ENCODE data around the gene SAMD11. TPM values are rescaled to one million over a fixed set of nuclear protein-coding genes. Genes with fewer than 3 reads are reported as not detected.

SAMD11 gene
- total and polyA plus RNA-seq, 4 donors: 0.51 to 4.1 (median 1.3) TPM

DNA sequence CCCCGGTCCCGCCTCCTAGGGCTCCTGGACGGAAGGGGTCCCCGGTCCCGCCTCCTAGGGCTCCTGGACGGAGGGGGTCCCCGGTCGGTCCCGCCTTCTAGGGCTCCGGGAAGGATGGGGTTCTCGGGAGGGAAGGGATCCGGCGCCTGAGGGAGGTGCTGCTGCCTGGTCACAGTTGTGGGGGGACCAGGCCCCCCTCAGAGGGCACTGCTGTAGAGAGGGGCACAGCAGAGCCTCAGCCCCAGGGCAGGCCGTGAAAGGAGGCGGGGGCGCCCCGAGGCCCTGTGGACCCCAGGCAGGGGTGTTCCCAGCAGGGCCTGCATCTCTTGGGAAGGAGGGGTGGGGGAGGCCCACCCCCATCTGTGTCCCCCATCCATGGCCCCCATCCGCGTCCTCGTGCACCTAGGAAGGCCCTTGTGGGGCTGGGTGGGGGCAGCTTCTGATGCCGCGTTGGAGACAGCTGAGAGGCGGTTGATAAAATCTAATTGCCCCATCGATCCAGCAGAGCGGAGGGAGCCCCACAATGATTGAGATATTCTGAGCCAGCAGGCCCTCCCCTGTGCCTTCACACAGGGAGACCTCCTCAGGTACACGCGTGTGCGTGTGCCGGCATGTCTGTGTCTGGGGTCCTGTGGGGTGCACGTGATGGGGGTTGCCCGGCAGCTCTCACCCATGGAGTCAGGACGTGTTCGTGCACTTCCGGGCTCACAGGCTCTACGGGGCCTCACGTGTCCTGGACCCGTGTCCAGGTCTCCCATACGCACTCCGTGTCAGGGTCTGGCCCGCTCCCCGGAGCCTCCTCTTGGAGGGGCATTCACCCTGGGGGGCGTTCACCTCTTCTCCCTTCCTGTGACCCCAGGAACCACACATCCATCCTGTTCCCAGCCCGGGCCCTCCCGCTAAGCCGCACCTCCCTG is 12.9 kb downstream of the SAMD11 start:
- Histone ChIP-seq H3K36me3 (ENCODE audit: control insufficient read depth in 4 of 4, insufficient read depth in 3 of 4, low read depth in 1 of 4, low read length in 3 of 4) (no peaks in the 10 kb centered on the region), H3K27ac (ENCODE audit: low read depth in 1 of 2, low read length in 2 of 2) (no peak overlapping the region), H3K27me3 (ENCODE audit: control insufficient read depth in 4 of 4, insufficient read depth in 4 of 4, low read length in 3 of 4) (peaks cover 0 to 4% (median 1%) of the 10 kb centered on the region in 4 donors), H3K4me3 (ENCODE audit: low read depth in 1 of 3, low read length in 3 of 3) (no peak overlapping the region), H3K9me3 (ENCODE audit: control insufficient read depth in 4 of 4, low read length in 3 of 4) (no peaks in the 10 kb centered on the region), H3K9ac (ENCODE audit: low read depth in 1 of 2, low read length in 2 of 2) (no peak overlapping the region), H3K4me1 (ENCODE audit: control insufficient read depth in 4 of 4, insufficient read depth in 4 of 4, low read length in 3 of 4) (peaks cover 14 to 34% (median 17%) of the 10 kb centered on the region in 4 donors)
- no peak for TF ChIP-seq REST (IDR thresholded peaks at IDR 0.05)
- TF ChIP-seq JUND (IDR thresholded peaks at IDR 0.05): no peak
- TF ChIP-seq HNF4G (IDR thresholded peaks at IDR 0.05): no peak
- peak in 1 of 2 donors; percentile 71 for TF ChIP-seq RXRA (IDR thresholded peaks at IDR 0.05)
- no peak for TF ChIP-seq TAF1 (conservative IDR thresholded peaks at IDR 0.05)
- 78% methylated on average over 45 of the region's 45 CpGs for WGBS
- no peak for DNase-seq (ENCODE audit: low spot score)

- peaks cover 16 to 42% (median 20%) of the 10 kb centered on the region in 4 donors for H3K4me1 ChIP-seq (ENCODE audit: control insufficient read depth in 4 of 4, insufficient read depth in 4 of 4, low read length in 3 of 4)
- no peak overlapping the region for H3K27ac ChIP-seq (ENCODE audit: low read depth in 1 of 2, low read length in 2 of 2)
- no peaks in the 10 kb centered on the region for H3K36me3 ChIP-seq (ENCODE audit: control insufficient read depth in 4 of 4, insufficient read depth in 3 of 4, low read depth in 1 of 4, low read length in 3 of 4)
- TF ChIP-seq HNF4A (conservative IDR thresholded peaks at IDR 0.05) (no peak), GABPA (IDR thresholded peaks at IDR 0.05 in 1 of 2, conservative IDR thresholded peaks at IDR 0.05 in 1 of 2) (no peak), JUND (IDR thresholded peaks at IDR 0.05) (no peak), NR2F2 (IDR thresholded peaks at IDR 0.05) (no peak), ATF3 (IDR thresholded peaks at IDR 0.05) (no peak), REST (IDR thresholded peaks at IDR 0.05) (no peak), TAF1 (conservative IDR thresholded peaks at IDR 0.05) (no peak), FOXA2 (IDR thresholded peaks at IDR 0.05) (no peak), RAD21 (IDR thresholded peaks at IDR 0.05) (no peak), YY1 (IDR thresholded peaks at IDR 0.05) (no peak), EGR1 (IDR thresholded peaks at IDR 0.05; ENCODE audit: low read depth in 2 of 2) (no peak), SP1 (IDR thresholded peaks at IDR 0.05) (no peak), RXRA (IDR thresholded peaks at IDR 0.05) (no peak), HNF4G (IDR thresholded peaks at IDR 0.05) (no peak)
- TF ChIP-seq, protein P1, sequence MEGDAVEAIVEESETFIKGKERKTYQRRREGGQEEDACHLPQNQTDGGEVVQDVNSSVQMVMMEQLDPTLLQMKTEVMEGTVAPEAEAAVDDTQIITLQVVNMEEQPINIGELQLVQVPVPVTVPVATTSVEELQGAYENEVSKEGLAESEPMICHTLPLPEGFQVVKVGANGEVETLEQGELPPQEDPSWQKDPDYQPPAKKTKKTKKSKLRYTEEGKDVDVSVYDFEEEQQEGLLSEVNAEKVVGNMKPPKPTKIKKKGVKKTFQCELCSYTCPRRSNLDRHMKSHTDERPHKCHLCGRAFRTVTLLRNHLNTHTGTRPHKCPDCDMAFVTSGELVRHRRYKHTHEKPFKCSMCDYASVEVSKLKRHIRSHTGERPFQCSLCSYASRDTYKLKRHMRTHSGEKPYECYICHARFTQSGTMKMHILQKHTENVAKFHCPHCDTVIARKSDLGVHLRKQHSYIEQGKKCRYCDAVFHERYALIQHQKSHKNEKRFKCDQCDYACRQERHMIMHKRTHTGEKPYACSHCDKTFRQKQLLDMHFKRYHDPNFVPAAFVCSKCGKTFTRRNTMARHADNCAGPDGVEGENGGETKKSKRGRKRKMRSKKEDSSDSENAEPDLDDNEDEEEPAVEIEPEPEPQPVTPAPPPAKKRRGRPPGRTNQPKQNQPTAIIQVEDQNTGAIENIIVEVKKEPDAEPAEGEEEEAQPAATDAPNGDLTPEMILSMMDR (IDR thresholded peaks at IDR 0.05; ENCODE audit: low read depth, low read length, missing input control): no peak
- TF ChIP-seq, protein P2, sequence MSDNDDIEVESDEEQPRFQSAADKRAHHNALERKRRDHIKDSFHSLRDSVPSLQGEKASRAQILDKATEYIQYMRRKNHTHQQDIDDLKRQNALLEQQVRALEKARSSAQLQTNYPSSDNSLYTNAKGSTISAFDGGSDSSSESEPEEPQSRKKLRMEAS (IDR thresholded peaks at IDR 0.05): no peak
- TF ChIP-seq, protein P3, sequence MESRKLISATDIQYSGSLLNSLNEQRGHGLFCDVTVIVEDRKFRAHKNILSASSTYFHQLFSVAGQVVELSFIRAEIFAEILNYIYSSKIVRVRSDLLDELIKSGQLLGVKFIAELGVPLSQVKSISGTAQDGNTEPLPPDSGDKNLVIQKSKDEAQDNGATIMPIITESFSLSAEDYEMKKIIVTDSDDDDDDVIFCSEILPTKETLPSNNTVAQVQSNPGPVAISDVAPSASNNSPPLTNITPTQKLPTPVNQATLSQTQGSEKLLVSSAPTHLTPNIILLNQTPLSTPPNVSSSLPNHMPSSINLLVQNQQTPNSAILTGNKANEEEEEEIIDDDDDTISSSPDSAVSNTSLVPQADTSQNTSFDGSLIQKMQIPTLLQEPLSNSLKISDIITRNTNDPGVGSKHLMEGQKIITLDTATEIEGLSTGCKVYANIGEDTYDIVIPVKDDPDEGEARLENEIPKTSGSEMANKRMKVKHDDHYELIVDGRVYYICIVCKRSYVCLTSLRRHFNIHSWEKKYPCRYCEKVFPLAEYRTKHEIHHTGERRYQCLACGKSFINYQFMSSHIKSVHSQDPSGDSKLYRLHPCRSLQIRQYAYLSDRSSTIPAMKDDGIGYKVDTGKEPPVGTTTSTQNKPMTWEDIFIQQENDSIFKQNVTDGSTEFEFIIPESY (IDR thresholded peaks at IDR 0.05): no peak
- H3K9ac ChIP-seq (ENCODE audit: low read depth in 1 of 2, low read length in 2 of 2): no peak overlapping the region
- H3K9me3 ChIP-seq (ENCODE audit: control insufficient read depth in 4 of 4, low read length in 3 of 4): no peaks in the 10 kb centered on the region
- H3K27me3 ChIP-seq (ENCODE audit: control insufficient read depth in 4 of 4, insufficient read depth in 4 of 4, low read length in 3 of 4): peaks cover 0 to 4% (median 1%) of the 10 kb centered on the region in 4 donors
- WGBS: 81% methylated on average over 16 of the region's 16 CpGs
- DNase-seq (ENCODE audit: low spot score): no peak
- H3K4me3 ChIP-seq (ENCODE audit: low read depth in 1 of 3, low read length in 3 of 3): no peak overlapping the region
These were observed 13.8 kb downstream of the SAMD11 start for GRCh38 chr1:937521-937920.
